ENCODE results near the gene PEX13.

The PEX13 gene

DNA sequence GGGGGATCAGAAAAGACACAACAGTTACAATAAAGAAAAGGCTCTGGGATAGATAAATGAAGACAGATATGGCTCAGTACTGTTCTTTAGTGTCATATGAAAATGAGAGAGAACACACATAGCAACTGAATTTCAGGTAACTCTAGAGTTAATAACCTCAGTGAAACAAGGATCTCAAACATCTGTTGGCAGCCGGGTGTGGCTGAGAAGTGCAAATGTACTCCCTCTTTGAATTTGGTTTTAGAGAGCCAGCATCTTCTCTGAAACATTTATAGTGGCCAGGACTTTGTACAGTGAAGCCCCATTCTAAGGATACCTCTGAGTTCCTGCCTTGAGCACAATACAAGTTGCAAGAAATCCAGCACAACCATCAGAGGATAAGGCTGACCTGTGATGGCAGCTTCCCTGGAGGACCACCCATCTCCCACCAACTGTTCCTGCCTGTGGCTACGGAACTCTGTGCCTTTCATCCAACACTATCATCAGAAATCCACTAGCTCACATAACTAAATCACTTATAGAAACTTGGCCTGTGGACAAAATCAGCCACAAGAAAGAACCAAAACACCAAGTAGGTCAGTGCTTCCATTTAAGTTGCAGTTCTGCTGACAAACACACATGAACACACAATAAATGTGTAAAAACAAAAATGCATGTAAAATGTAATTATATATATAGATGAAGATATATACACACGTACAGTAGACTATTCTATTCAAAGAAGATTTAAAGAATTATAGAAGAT is 37.3 kb upstream of the PEX13 start:
- no peak for TF ChIP-seq NFIC (IDR thresholded peaks at IDR 0.05)
- TF ChIP-seq, protein P1, sequence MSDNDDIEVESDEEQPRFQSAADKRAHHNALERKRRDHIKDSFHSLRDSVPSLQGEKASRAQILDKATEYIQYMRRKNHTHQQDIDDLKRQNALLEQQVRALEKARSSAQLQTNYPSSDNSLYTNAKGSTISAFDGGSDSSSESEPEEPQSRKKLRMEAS (IDR thresholded peaks at IDR 0.05), result no peak
- no peak for TF ChIP-seq FOXM1 (IDR thresholded peaks at IDR 0.05; ENCODE audit: borderline replicate concordance, low read depth)
- TF ChIP-seq TEAD4 (IDR thresholded peaks at IDR 0.05), result no peak
- no peak for TF ChIP-seq CREB1 (IDR thresholded peaks at IDR 0.05; ENCODE audit: low read depth)
- TF ChIP-seq ZBTB7A (IDR thresholded peaks at IDR 0.05; ENCODE audit: low read depth), result no peak
- no peak for TF ChIP-seq EP300 (IDR thresholded peaks at IDR 0.05; ENCODE audit: borderline replicate concordance)
- TF ChIP-seq TAF1 (IDR thresholded peaks at IDR 0.05; ENCODE audit: low read depth), result no peak
- TF ChIP-seq CEBPB (IDR thresholded peaks at IDR 0.05), result no peak
- TF ChIP-seq, protein P2, sequence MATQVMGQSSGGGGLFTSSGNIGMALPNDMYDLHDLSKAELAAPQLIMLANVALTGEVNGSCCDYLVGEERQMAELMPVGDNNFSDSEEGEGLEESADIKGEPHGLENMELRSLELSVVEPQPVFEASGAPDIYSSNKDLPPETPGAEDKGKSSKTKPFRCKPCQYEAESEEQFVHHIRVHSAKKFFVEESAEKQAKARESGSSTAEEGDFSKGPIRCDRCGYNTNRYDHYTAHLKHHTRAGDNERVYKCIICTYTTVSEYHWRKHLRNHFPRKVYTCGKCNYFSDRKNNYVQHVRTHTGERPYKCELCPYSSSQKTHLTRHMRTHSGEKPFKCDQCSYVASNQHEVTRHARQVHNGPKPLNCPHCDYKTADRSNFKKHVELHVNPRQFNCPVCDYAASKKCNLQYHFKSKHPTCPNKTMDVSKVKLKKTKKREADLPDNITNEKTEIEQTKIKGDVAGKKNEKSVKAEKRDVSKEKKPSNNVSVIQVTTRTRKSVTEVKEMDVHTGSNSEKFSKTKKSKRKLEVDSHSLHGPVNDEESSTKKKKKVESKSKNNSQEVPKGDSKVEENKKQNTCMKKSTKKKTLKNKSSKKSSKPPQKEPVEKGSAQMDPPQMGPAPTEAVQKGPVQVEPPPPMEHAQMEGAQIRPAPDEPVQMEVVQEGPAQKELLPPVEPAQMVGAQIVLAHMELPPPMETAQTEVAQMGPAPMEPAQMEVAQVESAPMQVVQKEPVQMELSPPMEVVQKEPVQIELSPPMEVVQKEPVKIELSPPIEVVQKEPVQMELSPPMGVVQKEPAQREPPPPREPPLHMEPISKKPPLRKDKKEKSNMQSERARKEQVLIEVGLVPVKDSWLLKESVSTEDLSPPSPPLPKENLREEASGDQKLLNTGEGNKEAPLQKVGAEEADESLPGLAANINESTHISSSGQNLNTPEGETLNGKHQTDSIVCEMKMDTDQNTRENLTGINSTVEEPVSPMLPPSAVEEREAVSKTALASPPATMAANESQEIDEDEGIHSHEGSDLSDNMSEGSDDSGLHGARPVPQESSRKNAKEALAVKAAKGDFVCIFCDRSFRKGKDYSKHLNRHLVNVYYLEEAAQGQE (IDR thresholded peaks at IDR 0.05; ENCODE audit: low read depth), result no peak
- TF ChIP-seq USF1 (IDR thresholded peaks at IDR 0.05), result no peak
- TF ChIP-seq RAD21 (IDR thresholded peaks at IDR 0.05; ENCODE audit: low read depth), result no peak

GRCh38 chr2:60984720-60985119 is 32.8 kb upstream of the PEX13 start:
- TF ChIP-seq TCF12 (IDR thresholded peaks at IDR 0.05; ENCODE audit: low read depth), result no peak
- TF ChIP-seq CEBPB (IDR thresholded peaks at IDR 0.05), result no peak
- TF ChIP-seq FOXM1 (IDR thresholded peaks at IDR 0.05; ENCODE audit: borderline replicate concordance, low read depth), result no peak
- no peak for TF ChIP-seq RAD21 (IDR thresholded peaks at IDR 0.05; ENCODE audit: low read depth)
- TF ChIP-seq EGR1 (IDR thresholded peaks at IDR 0.05), result no peak
- TF ChIP-seq ZBTB7A (IDR thresholded peaks at IDR 0.05; ENCODE audit: low read depth), result no peak
- no peak for TF ChIP-seq TEAD4 (IDR thresholded peaks at IDR 0.05)
- no peak for TF ChIP-seq NFIC (IDR thresholded peaks at IDR 0.05)
- TF ChIP-seq, protein P2 (IDR thresholded peaks at IDR 0.05; ENCODE audit: low read depth), result no peak
- TF ChIP-seq EP300 (IDR thresholded peaks at IDR 0.05; ENCODE audit: borderline replicate concordance), result no peak
- no peak for TF ChIP-seq TAF1 (IDR thresholded peaks at IDR 0.05; ENCODE audit: low read depth)
- TF ChIP-seq USF1 (IDR thresholded peaks at IDR 0.05), result no peak
- TF ChIP-seq CREB1 (IDR thresholded peaks at IDR 0.05; ENCODE audit: low read depth), result no peak
- TF ChIP-seq, protein P1 (IDR thresholded peaks at IDR 0.05), result no peak
- TF ChIP-seq YY1 (IDR thresholded peaks at IDR 0.05; ENCODE audit: low read depth), result no peak

- TF ChIP-seq USF1 (IDR thresholded peaks at IDR 0.05) (no peak), TCF12 (IDR thresholded peaks at IDR 0.05; ENCODE audit: low read depth) (no peak), TAF1 (IDR thresholded peaks at IDR 0.05; ENCODE audit: low read depth) (no peak)
- TF ChIP-seq, protein P2 (IDR thresholded peaks at IDR 0.05; ENCODE audit: low read depth), result no peak
Measured at GRCh38 chr2:60987041-60987440, 30.5 kb upstream of the PEX13 start.

DNA sequence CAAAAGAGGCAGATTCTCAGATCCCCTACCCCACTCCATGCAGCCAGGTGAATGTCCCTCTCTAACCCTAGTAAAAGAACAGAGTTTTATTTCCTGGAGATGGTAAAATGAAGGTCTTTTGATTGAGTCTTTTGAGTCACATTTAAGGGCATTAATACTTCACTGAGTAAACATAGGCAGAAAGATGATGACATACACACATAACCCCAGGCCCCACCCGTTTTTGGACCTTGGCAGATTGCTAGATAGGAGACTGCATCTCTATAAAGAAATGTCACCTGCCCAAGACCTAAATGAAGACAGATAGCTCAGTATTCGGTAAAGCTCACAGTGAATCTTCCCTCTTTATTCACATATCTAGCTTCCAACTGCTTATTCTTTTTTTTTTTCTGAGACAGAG is 28.3 kb upstream of the PEX13 start:
- TF ChIP-seq EP300 (IDR thresholded peaks at IDR 0.05; ENCODE audit: borderline replicate concordance) (no peak), ZBTB7A (IDR thresholded peaks at IDR 0.05; ENCODE audit: low read depth) (no peak)
